Measurements from ENCODE around the gene DNAJB13.

The DNAJB13 gene

DNA sequence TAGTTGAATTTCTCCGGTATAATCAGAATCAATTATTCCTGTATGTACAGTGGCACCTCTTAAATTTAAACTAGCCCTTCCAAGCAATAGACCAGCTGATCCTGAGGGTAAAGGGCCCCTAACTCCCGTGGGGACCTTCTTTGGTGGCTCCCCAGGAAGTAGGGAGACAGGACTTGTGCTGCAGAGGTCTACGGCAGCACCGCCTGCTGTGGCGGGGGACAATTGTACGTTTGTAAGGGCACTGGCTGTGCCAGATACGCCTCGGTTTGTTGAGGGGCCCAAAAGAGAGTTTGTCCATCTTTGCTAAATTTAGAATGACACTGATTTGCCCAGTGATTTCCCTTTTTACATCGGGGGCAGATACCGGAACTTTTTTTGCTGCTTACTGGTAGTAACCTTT lies 5.9 kb upstream of the DNAJB13 start:
- H3K9ac ChIP-seq (ENCODE audit: low read length), result no peak overlapping the region
- H3K79me2 ChIP-seq (ENCODE audit: insufficient read depth, low read length), result no peaks in the 10 kb centered on the region
- H3K9me3 ChIP-seq (ENCODE audit: low read length), result peaks cover 6% of the 10 kb centered on the region; the same call in 1 of the 2 replicates
- peaks cover 6% of the 10 kb centered on the region for H3K4me1 ChIP-seq (ENCODE audit: insufficient read depth, low read length, severe bottlenecking)
- no peak overlapping the region for H3K4me3 ChIP-seq (ENCODE audit: low read depth, low read length, poor library complexity, severe bottlenecking)
- H3F3A ChIP-seq (ENCODE audit: insufficient read depth, low read length), result no peaks in the 10 kb centered on the region
- no peaks in the 10 kb centered on the region for H3K9me2 ChIP-seq (ENCODE audit: low read depth, low read length)
- no peak overlapping the region for H3K27ac ChIP-seq (ENCODE audit: low read depth, low read length, poor library complexity, severe bottlenecking)
- H4K20me1 ChIP-seq (ENCODE audit: insufficient read depth, low read length), result no peaks in the 10 kb centered on the region
- TF ChIP-seq CTCF (IDR thresholded peaks at IDR 0.05; ENCODE audit: low read length) (no peak), EZH2 (IDR thresholded peaks at IDR 0.05; ENCODE audit: borderline replicate concordance, low read length) (no peak)
- no peaks in the 10 kb centered on the region for H3K27me3 ChIP-seq (ENCODE audit: insufficient read depth, low read length)
- H2AFZ ChIP-seq (ENCODE audit: low read length), result no peak overlapping the region
- H3K4me2 ChIP-seq (ENCODE audit: low read length), result no peak overlapping the region; the same call in 1 of the 2 replicates
- H3K36me3 ChIP-seq (ENCODE audit: insufficient read depth, low read length), result no peaks in the 10 kb centered on the region; the same call in 1 of the 2 replicates

GRCh38 chr11:73945396-73945795 lies 5.4 kb upstream of the DNAJB13 start:
- Histone ChIP-seq H3K79me2 (ENCODE audit: insufficient read depth, low read length) (no peaks in the 10 kb centered on the region), H3F3A (ENCODE audit: insufficient read depth, low read length) (no peaks in the 10 kb centered on the region), H3K36me3 (ENCODE audit: insufficient read depth, low read length) (no peaks in the 10 kb centered on the region; the same call in 1 of the 2 replicates), H3K9me3 (ENCODE audit: low read length) (peaks cover 6% of the 10 kb centered on the region; the same call in 1 of the 2 replicates), H3K4me3 (ENCODE audit: low read depth, low read length, poor library complexity, severe bottlenecking) (no peak overlapping the region), H4K20me1 (ENCODE audit: insufficient read depth, low read length) (no peaks in the 10 kb centered on the region), H3K9me2 (ENCODE audit: low read depth, low read length) (no peaks in the 10 kb centered on the region), H3K9ac (ENCODE audit: low read length) (no peak overlapping the region), H3K4me1 (ENCODE audit: insufficient read depth, low read length, severe bottlenecking) (peaks cover 6% of the 10 kb centered on the region), H3K27me3 (ENCODE audit: insufficient read depth, low read length) (no peaks in the 10 kb centered on the region), H3K27ac (ENCODE audit: low read depth, low read length, poor library complexity, severe bottlenecking) (no peak overlapping the region), H2AFZ (ENCODE audit: low read length) (no peak overlapping the region), H3K4me2 (ENCODE audit: low read length) (no peak overlapping the region)
- TF ChIP-seq EZH2 (IDR thresholded peaks at IDR 0.05; ENCODE audit: borderline replicate concordance, low read length) (no peak), CTCF (IDR thresholded peaks at IDR 0.05; ENCODE audit: low read length) (no peak)

GRCh38 chr11:73946798-73947458 lies 3.9 kb upstream of the DNAJB13 start:
- Histone ChIP-seq H3K4me1 (ENCODE audit: insufficient read depth, low read length, severe bottlenecking) (peaks cover 6% of the 10 kb centered on the region), H2AFZ (ENCODE audit: low read length) (no peak overlapping the region), H3K36me3 (ENCODE audit: insufficient read depth, low read length) (no peaks in the 10 kb centered on the region), H3K4me2 (ENCODE audit: low read length) (no peak overlapping the region), H3K27ac (ENCODE audit: low read depth, low read length, poor library complexity, severe bottlenecking) (no peak overlapping the region), H3K9ac (ENCODE audit: low read length) (no peak overlapping the region), H3K4me3 (ENCODE audit: low read depth, low read length, poor library complexity, severe bottlenecking) (no peak overlapping the region), H3K27me3 (ENCODE audit: insufficient read depth, low read length) (no peaks in the 10 kb centered on the region), H3K79me2 (ENCODE audit: insufficient read depth, low read length) (no peaks in the 10 kb centered on the region), H4K20me1 (ENCODE audit: insufficient read depth, low read length) (no peaks in the 10 kb centered on the region), H3F3A (ENCODE audit: insufficient read depth, low read length) (no peaks in the 10 kb centered on the region), H3K9me2 (ENCODE audit: low read depth, low read length) (no peaks in the 10 kb centered on the region), H3K9me3 (ENCODE audit: low read length) (0 out of 2 replicates have a peak, but pooled peaks cover 3% of the 10 kb centered on the region)
- no peak for TF ChIP-seq EZH2 (IDR thresholded peaks at IDR 0.05; ENCODE audit: borderline replicate concordance, low read length)

DNA sequence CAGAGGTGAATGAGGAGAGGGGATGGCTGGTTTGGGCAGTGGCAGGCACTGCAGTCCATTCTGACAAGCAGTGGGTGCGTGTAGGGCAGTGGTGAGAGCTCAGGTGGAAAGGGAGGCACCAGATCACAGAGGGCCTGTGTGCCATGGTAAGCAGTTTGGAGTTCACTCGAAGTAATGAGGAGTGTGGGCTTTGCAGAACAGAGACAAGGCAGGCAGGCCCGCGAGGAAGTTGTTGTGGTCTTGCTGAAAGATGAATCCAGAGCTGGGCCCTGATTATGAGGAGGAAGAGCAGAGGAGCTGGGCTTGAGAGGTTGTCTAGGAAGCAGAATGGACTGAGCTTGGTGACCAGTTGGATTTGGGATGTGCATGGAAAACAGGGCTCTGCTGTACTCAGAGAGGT lies 1.6 kb upstream of the DNAJB13 start:
- H3K36me3 ChIP-seq (ENCODE audit: insufficient read depth, low read length), result no peaks in the 10 kb centered on the region
- no peaks in the 10 kb centered on the region for H3K79me2 ChIP-seq (ENCODE audit: insufficient read depth, low read length)
- H3K27me3 ChIP-seq (ENCODE audit: insufficient read depth, low read length), result no peaks in the 10 kb centered on the region
- no peak overlapping the region for H2AFZ ChIP-seq (ENCODE audit: low read length)
- no peak overlapping the region for H3K9ac ChIP-seq (ENCODE audit: low read length)
- peaks cover 6% of the 10 kb centered on the region for H3K4me1 ChIP-seq (ENCODE audit: insufficient read depth, low read length, severe bottlenecking)
- no peak overlapping the region for H3K4me3 ChIP-seq (ENCODE audit: low read depth, low read length, poor library complexity, severe bottlenecking)
- no peaks in the 10 kb centered on the region for H3K9me3 ChIP-seq (ENCODE audit: low read length)
- no peaks in the 10 kb centered on the region for H3K9me2 ChIP-seq (ENCODE audit: low read depth, low read length)
- no peaks in the 10 kb centered on the region for H4K20me1 ChIP-seq (ENCODE audit: insufficient read depth, low read length)
- no peak overlapping the region for H3K4me2 ChIP-seq (ENCODE audit: low read length)
- TF ChIP-seq CTCF (IDR thresholded peaks at IDR 0.05; ENCODE audit: low read length) (no peak), EZH2 (IDR thresholded peaks at IDR 0.05; ENCODE audit: borderline replicate concordance, low read length) (no peak)
- no peaks in the 10 kb centered on the region for H3F3A ChIP-seq (ENCODE audit: insufficient read depth, low read length)
- no peak overlapping the region for H3K27ac ChIP-seq (ENCODE audit: low read depth, low read length, poor library complexity, severe bottlenecking)
